SKM-1 (cell line): ENCODE data around the gene NEK9.
"Not testable (repeated sequence)": the region's sequence is repeated elsewhere in the genome, so short reads cannot be mapped to it uniquely, and the experiment has no call there.

Experiments used
- DNase-seq: peaks from one replicate; lab custom pipeline; 2025; ENCODE audit not compliant: unreplicated experiment; lab: John Stamatoyannopoulos, UW

NEK9 gene

GRCh38 chr14:75126679-75127473, at the start of gene NEK9:
TSS of gene NEK9 (minus strand) at chr14:75127048. CDS start at chr14:75126921, 127 bp downstream.
- peak; percentile 44 for DNase-seq

DNA sequence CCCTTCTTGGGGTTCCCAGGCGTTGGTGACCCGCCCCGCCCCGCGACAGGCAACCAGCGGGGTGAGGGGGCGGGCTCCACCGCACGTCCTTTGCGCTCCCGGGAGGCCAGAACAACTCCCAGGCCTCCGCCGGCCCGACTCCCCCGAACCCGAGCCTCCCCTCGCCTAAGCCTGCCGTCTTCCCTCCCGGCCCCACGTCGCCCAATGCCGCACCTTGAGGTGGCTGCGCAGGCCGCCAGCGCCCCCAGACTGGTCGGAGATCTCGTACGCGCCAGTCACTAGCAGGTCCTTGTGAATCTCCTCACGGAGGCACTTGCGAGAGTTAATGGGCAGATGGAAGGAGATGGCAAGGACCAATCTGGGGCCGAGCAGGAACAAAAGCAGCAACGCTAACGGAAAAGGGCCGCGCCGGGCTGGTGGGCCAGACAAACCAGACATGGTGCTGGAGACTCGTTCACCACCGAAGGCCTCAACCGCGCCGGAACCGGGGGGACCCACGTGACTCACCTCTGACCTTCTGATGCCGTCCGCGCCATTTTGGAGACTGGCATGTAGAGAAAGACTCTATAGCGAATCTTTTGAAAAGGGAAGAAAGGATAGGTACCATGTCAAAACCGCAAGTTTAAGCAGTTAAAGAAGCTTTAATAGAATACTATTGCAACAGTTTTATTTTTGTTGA, 49.4 kb upstream of the NEK9 start, which contains the start of gene TMED10:
TMED10 (minus strand) TSS at position 471 of the 679 bp plus-strand sequence; CDS start at position 438, 33 bp downstream.
- DNase-seq, result peak; percentile 64

DNA sequence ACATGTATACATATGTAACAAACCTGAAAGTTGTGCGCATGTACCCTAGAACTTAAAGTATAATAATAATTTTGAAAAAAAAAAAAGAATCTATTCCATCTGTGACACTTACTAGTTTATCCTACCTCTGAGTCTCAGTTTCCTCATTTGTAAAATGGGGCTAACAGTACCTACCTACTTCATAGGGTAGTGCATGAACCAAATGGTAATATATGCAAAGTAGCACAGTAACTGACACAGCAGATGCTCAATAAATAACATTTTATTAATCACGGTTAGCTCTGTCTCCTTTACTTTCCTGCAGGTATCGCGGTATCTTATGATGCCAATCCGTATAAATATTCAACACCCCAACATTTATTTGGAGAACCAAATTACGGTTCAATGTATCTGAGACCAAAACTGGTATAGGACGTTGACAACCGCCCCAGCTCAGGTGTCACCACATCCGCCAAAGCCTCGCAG, 48.9 kb upstream of the NEK9 start:
- DNase-seq, result no peak

GRCh38 chr14:75174066-75174465, 47.2 kb upstream of the NEK9 start:
- no peak for DNase-seq

DNA sequence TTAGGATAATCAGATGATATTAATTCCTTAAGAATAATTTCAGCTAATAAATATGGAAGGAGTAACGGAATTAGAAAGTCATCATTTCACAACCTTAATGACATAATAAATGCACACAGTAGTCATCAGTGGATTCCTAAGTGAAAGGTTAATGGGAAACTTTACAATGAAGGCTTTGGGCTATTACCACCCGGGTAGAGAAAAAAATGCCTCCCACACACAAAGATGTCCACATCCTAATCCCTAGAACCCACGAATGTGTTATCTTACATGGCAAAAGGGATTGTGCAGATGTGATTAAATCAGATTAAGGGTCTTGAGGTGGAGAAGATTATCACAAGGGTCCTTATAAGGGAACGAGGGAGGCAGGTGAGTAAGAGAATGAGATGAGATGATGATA, 43.9 kb upstream of the NEK9 start:
- no peak for DNase-seq

GRCh38 chr14:75168586-75169335, 41.9 kb upstream of the NEK9 start:
- no peak for DNase-seq

DNA sequence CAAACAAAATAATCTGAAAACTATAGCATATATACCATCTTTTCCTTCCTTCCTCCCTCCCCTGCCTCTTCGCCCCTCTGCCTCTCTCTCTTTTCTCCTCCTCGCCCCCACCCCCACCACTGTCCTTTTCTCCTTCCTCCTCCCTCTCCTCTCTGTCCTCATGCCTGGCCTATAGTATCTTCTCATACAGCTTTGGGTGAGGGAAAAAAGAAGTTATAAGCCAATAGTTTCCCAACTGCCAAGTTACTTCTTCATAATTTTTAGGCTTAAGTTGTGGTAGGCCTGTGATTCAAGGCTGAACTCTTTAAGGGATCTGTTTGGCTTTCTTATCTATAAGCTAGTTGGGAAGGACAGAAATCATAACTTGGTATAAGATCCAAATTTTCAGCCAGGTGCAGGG, 40.5 kb upstream of the NEK9 start:
- no peak for DNase-seq

DNA sequence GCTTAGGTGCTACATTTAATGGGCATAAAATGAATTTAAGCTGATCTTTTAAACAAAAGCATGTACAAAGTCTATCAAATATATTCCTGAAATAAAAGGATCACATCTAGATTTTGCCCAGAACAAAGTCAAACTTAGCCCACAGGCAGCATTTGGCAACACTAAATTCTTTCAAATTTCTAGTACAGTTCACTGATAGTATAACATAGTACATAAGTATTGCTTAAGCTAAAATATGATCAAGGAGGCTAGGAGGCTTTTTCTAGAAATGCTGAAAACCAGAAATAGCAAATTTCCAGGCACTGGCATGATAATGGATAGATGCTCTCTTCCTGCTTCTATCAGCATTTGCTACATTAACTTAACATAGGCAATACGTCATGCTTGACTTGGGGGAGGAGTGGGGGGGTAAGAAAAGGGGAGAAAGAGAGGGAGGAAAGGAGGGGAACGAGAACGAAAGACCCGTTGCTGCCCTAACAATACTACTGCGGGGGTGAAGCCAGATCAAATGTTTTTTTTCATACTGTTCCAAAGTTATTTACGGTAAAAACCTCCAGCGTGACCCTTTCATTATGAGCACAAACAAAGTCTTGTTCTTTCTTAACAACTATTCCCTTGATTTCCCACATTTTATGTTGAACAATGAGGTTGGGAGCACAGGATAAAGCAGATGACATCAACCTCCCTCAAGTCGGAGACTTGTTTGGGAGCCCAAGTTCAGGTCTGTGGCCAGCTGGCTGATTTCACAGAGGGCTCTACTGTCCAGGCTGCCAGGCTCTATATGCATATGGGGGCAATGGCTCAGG, 38.9 kb upstream of the NEK9 start:
- DNase-seq, result no peak

DNA sequence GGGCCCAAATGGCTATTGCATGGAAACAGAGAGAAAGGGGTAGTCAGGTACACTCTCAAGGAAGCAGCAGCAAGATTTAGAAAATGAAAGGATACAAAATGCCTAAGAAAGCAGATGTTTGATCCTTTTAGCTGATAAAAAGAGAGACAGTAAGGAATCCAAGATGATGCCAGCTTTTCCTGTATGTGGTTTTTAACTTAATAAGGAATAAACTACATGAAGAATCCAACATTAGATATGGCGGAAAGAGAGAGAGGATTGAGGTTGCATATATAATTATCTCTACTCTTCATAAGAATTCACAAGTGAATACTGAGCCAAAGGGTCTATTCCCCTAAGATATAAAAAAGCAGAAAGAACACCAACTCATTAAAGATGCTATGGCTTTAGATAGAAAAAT, 38.0 kb upstream of the NEK9 start:
- no peak for DNase-seq

DNA sequence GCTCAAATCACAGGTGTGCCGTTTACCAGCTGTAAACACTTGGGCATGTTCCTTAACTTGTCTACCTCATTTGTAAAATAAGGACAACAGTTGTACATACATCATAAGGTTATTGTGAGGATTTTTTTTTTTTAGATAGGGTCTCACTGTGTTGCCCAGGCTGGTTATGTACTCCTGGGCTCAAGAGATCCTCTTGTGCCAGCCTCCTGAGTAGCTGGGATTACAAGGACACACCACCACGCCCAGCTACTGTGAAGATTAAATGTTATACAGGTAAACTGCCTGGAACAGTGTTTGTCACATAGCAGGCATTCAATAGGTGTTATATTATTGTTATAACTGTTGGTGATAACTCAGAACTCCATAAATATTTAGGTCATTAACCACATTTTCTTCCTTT, 36.8 kb upstream of the NEK9 start:
- DNase-seq, result no peak

- DNase-seq, result no peak
Measured at GRCh38 chr14:75162631-75163030, 35.8 kb upstream of the NEK9 start.

GRCh38 chr14:75158843-75159614, 32.2 kb upstream of the NEK9 start:
- no peak for DNase-seq

- no peak for DNase-seq
Measured at GRCh38 chr14:75156901-75157300, 30.1 kb upstream of the NEK9 start.

GRCh38 chr14:75156111-75156510, 29.3 kb upstream of the NEK9 start:
- DNase-seq, result no peak

- no peak for DNase-seq
Measured at GRCh38 chr14:75155169-75155568, 28.3 kb upstream of the NEK9 start.

DNA sequence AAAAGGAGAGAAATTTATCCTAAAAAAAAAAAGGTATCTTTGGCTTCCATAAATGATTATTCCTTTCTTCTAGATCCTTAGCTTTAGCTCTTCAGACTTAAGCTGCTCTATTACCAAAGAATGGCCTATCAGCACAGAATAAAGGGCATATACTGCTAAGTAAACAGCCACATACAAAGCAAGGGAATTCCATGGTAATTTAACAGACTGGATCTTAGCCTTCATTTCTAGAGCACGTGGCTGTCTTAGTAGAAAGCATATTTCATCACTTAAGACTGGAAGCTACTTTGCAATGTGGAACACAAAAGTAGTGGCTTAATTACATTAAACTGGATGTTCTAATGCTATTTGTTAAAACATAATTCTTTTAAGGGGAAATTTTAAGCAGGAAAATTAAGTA, 26.4 kb upstream of the NEK9 start:
- DNase-seq, result no peak

DNA sequence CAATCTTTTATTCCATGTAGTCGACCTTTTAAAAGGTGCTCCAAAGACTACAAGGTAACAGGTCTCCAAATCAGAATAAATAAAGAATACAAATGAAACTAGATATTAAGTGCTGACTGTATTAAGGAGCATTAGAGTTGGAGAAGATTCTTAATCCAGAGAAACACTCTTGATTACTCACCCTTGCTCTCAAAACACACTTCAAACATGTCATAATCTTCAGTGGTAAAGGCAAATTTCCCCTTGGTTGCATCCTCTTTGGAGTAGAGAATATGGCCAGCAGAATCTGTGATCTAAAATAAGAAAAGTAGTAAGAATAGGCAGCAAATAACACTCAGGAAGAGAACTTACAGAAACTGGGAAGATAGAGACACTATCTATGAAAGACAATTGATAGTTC, 25.0 kb upstream of the NEK9 start:
- DNase-seq, result no peak

DNA sequence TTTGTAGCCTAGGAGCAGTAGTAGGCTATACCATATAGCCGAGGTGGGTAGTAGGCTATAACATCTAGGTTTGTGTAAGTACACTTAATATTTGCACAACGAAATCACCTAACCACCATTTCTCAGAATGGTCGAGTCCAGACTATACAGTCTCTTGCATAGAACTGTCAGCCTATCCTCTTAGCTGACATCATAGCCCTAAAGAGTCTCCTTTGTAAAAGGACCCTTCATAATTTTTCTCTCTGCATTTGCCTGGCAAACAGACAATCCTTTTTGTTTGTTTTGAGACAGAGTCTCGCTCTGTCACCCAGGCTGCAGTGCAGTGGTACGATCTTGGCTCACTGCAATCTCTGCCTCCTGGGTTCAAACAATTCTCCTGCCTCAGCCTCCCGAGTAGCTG, 23.8 kb upstream of the NEK9 start:
- DNase-seq, result not testable (repeated sequence)

GRCh38 chr14:75150150-75150549, 23.3 kb upstream of the NEK9 start:
- DNase-seq, result no peak
